Bronchial epithelial cell (primary cell): ENCODE data around the gene MCEMP1. TPM values are rescaled to one million over a fixed set of nuclear protein-coding genes. Genes with fewer than 3 reads are reported as not detected.

Source experiments
- DNase-seq: peaks from one replicate; pipeline ENCODE4 v3.0.0-alpha.2; 2010; ENCODE audit warnings: low read depth
- FAIRE-seq: peaks from 2 replicates; lab custom pipeline; 2011; peaks lifted over from hg19 to GRCh38; lab: Jason Lieb, UNC
- H3K27me3 ChIP-seq: 2 replicates; pipeline ENCODE4 v1.5.1; 2011; ENCODE audit warnings: low read length; ENCODE audit not compliant: control insufficient read depth, insufficient read depth
- H3K36me3 ChIP-seq: 2 replicates; pipeline ENCODE4 v1.5.1; 2011; ENCODE audit warnings: low read length; ENCODE audit not compliant: control insufficient read depth, insufficient read depth
- H3K4me3 ChIP-seq: 2 replicates; pipeline ENCODE4 v1.5.1; 2011; ENCODE audit warnings: mild to moderate bottlenecking, low read depth, low read length, control low read depth
- CTCF ChIP-seq: IDR thresholded peaks from 2 replicates; pipeline ENCODE4 v1.5.1; 2011; ENCODE audit warnings: mild to moderate bottlenecking, moderate library complexity, low read length, control low read depth, inconsistent platforms; ENCODE audit not compliant: insufficient read depth, severe bottlenecking
- total RNA-seq: library from RNA; depleted of rRNA; stranded (reverse); fragments of >200 nt; gene quantifications from 2 replicates; pipeline ENCODE4 v1.2.1, GENCODE V29; 2014

Gene MCEMP1
- total RNA-seq, 1 donor from 2014 or later, result not detected

GRCh38 chr19:7715671-7716070 is 38.8 kb downstream of the MCEMP1 start:
- no peaks in the 10 kb centered on the region for H3K36me3 ChIP-seq
- FAIRE-seq (no peak), DNase-seq (no peak)
- no peak for TF ChIP-seq CTCF
- H3K4me3 ChIP-seq, result no peak overlapping the region
- H3K27me3 ChIP-seq, result no peaks in the 10 kb centered on the region

- FAIRE-seq (no peak), DNase-seq (no peak)
- TF ChIP-seq CTCF, result no peak
- H3K27me3 ChIP-seq, result no peaks in the 10 kb centered on the region
- H3K4me3 ChIP-seq, result no peak overlapping the region
- no peaks in the 10 kb centered on the region for H3K36me3 ChIP-seq
Measured at GRCh38 chr19:7716762-7717161, 39.9 kb downstream of the MCEMP1 start.

- TF ChIP-seq CTCF, result no peak
- Histone ChIP-seq H3K4me3 (no peak overlapping the region), H3K27me3 (no peaks in the 10 kb centered on the region), H3K36me3 (no peaks in the 10 kb centered on the region)
- DNase-seq (no peak), FAIRE-seq (no peak)
Measured at GRCh38 chr19:7718668-7719067, 41.8 kb downstream of the MCEMP1 start.

GRCh38 chr19:7720351-7720750 is 43.5 kb downstream of the MCEMP1 start:
- H3K27me3 ChIP-seq, result no peaks in the 10 kb centered on the region

GRCh38 chr19:7722231-7722651 is 45.4 kb downstream of the MCEMP1 start:
- DNase-seq (no peak), FAIRE-seq (no peak)
- Histone ChIP-seq H3K4me3 (no peak overlapping the region), H3K36me3 (no peaks in the 10 kb centered on the region), H3K27me3 (no peaks in the 10 kb centered on the region)
- no peak for TF ChIP-seq CTCF

More at GRCh38 chr19:7720351-7720750, 43.5 kb downstream of the MCEMP1 start:
- DNase-seq (no peak), FAIRE-seq (no peak)
- TF ChIP-seq CTCF, result no peak
- Histone ChIP-seq H3K36me3 (no peaks in the 10 kb centered on the region), H3K4me3 (no peak overlapping the region)

GRCh38 chr19:7725791-7726190 is 48.9 kb downstream of the MCEMP1 start:
- DNase-seq, result no peak
- TF ChIP-seq CTCF, result no peak
- FAIRE-seq, result no peak
- Histone ChIP-seq H3K4me3 (no peak overlapping the region), H3K27me3 (peaks cover 7% of the 10 kb centered on the region), H3K36me3 (no peaks in the 10 kb centered on the region)
